Measurements from ENCODE around the gene FTO. TPM values are rescaled to one million over a fixed set of nuclear protein-coding genes. Genes with fewer than 3 reads are reported as not detected.
A peak's percentile ranks its signal among the peaks of the same experiment; 100 is the strongest.

The FTO gene
- total RNA-seq, 1 donor from 2014 or later = 85.1 TPM

DNA sequence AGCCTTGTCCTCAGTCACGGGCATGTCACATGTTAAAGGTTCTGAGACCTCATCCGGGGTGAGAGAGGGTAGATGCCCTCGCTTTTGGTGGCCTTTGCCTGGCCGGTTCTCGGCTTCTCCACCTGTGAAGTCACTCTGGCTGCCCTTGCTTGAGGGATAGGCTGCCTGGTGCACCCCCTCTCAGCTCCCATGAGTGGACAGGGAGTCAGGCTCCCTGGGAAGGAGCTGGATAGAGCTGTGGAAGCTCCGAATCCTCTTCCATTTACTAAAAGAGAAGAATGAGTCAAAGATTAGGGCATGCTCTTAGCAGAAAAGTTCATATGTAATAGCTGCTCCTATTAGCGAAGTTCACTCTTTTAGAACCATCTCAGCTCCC lies 440.6 kb downstream of the FTO start:
- H3K27ac Mint-ChIP-seq = no peak overlapping the region
- no peak overlapping the region for H3K4me3 Mint-ChIP-seq

DNA sequence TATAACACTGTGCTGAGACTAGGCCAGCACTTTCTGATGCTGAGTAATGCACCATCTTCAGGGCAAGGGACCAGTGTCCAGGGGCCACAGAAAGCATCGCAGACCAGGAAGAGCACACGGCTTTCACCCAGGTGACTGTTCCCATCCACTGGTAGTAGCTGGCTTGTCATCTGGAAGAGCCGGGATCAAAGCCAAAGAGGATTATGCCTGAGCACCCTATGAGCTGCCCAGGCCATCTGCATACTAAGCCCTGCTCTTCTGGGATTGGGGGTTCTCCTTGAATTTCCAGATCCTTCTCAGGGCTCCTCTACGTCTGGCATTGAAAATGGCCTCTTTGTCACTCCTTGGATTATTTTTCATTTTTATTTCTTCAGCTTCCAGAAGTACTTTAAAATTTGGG lies 441.9 kb downstream of the FTO start:
- H3K9me3 Mint-ChIP-seq = no peaks in the 10 kb centered on the region
- no peaks in the 10 kb centered on the region for H3K36me3 Mint-ChIP-seq
- no peak for DNase-seq (ENCODE audit: extremely low spot score, unreplicated experiment)
- H3K4me3 Mint-ChIP-seq = no peak overlapping the region
- no peak overlapping the region for H3K27ac Mint-ChIP-seq
- H3K27me3 Mint-ChIP-seq = peaks cover 28% of the 10 kb centered on the region
- H3K4me1 Mint-ChIP-seq (ENCODE audit: unreplicated experiment) = peaks cover 26% of the 10 kb centered on the region
- TF ChIP-seq CTCF (conservative IDR thresholded peaks at IDR 0.05) = no peak

More for the DNA sequence above, 440.6 kb downstream of the FTO start:
- Mint-ChIP-seq H3K36me3 (no peaks in the 10 kb centered on the region), H3K9me3 (no peaks in the 10 kb centered on the region), H3K27me3 (peaks cover 18% of the 10 kb centered on the region), H3K4me1 (ENCODE audit: unreplicated experiment) (peaks cover 15% of the 10 kb centered on the region)
- no peak for DNase-seq (ENCODE audit: extremely low spot score, unreplicated experiment)
- TF ChIP-seq CTCF (conservative IDR thresholded peaks at IDR 0.05) = no peak

DNA sequence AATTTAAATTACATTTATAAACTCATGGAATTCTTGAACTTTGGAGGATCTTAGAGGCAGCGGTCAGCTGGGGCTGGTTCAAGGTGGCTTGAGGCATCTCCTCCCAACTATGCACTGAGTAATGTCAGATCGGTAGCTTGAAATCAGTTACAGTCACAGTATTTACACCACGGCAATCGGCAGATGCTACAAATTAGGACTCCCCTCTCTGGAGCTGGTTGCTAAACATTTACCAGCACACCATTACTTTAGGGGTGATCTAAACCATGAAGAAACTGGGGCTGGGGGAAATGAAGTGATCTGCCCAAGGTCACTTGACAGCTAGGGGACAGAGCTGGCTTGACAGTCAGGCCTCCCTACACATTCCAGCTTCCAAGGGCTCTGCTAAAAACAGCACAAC lies 445.0 kb downstream of the FTO start:
- peaks cover 24% of the 10 kb centered on the region for H3K27me3 Mint-ChIP-seq

DNA sequence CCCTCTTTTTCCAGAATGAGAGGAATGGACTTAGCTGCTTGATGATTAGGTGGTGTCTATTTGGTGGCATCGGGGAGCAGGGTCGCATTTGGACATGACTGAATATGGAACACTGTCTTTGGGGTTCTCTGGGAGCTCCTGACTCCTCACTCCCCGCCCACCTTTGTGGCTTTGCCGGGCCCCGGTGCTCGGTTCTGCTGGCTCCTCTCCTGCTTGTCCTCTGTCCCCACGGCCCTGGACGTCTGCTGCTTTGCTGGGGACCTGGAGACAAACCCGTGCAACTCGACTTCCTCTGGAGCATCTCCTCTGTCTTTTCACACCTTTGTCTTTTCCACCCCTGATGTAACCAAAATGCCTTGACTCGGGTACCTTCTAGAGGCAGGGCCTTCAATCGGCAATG lies 446.9 kb downstream of the FTO start:
- no peak overlapping the region for H3K27ac Mint-ChIP-seq
- H3K27me3 Mint-ChIP-seq = peaks cover 21% of the 10 kb centered on the region
- peaks cover 10% of the 10 kb centered on the region for H3K9me3 Mint-ChIP-seq

More for the DNA sequence above, 445.0 kb downstream of the FTO start:
- H3K4me1 Mint-ChIP-seq (ENCODE audit: unreplicated experiment) = peaks cover 20% of the 10 kb centered on the region
- no peak for DNase-seq (ENCODE audit: extremely low spot score, unreplicated experiment)
- H3K36me3 Mint-ChIP-seq = no peaks in the 10 kb centered on the region
- no peak for TF ChIP-seq CTCF (conservative IDR thresholded peaks at IDR 0.05)
- H3K27ac Mint-ChIP-seq = no peak overlapping the region
- no peak overlapping the region for H3K4me3 Mint-ChIP-seq
- H3K9me3 Mint-ChIP-seq = peaks cover 10% of the 10 kb centered on the region

DNA sequence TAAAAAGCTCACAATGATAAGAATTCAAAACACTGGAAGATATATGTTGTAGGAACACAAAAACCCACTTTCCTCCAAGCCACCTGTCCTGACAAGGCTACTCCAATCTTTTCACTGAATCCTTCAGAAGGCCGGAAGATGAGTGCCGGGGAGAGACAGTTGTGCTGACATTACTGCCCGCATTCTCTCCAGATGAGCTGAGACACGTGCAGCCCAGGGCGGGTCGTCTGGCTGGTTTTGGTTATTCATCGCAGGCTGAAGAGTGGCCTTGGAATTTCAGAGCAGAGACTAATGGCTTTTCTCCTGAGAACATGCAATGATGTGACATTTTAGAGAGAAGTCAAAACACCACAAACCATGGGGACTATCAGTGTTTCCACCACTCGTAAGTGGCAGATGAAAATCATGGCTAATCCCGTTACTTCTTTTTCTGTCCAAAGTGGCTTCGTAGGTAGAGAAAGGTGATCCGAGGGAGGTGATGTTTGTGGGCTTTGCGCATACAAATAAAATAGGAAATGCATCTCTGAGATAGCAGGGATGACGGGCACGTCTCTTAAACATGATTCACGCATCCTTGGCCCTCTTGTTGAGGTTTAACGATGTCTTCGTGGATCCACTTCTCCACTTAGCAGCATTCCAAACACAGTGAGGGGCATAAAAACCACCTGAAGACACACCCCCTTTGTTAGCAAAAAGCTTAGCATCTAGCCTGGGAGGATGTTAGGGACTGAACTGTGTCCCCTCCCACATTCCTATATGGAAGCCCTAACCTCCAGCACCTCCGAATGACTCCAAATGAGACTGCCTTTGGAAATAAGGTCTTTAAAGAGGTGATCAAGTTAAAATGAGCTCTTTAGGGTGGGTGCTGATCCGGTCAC lies 448.6 kb downstream of the FTO start:
- DNase-seq (ENCODE audit: extremely low spot score, unreplicated experiment) = no peak
- Mint-ChIP-seq H3K27ac (peak overlapping the region; percentile 40), H3K4me3 (no peak overlapping the region), H3K4me1 (ENCODE audit: unreplicated experiment) (peaks cover 11% of the 10 kb centered on the region), H3K27me3 (peaks cover 21% of the 10 kb centered on the region), H3K36me3 (no peaks in the 10 kb centered on the region), H3K9me3 (peaks cover 10% of the 10 kb centered on the region)
- TF ChIP-seq CTCF (conservative IDR thresholded peaks at IDR 0.05) = no peak

More for the DNA sequence above, 446.9 kb downstream of the FTO start:
- H3K4me1 Mint-ChIP-seq (ENCODE audit: unreplicated experiment) = peaks cover 15% of the 10 kb centered on the region
- H3K36me3 Mint-ChIP-seq = no peaks in the 10 kb centered on the region
- H3K4me3 Mint-ChIP-seq = no peak overlapping the region
- no peak for TF ChIP-seq CTCF (conservative IDR thresholded peaks at IDR 0.05)
- no peak for DNase-seq (ENCODE audit: extremely low spot score, unreplicated experiment)

All from type B pancreatic cell (in vitro differentiated cells).